SH-SY5Y (cell line): ENCODE data around the gene CABP4.

Experiments
- GATA2 ChIP-seq: IDR thresholded peaks from 2 replicates; pipeline ENCODE4 v1.6.1; 2011; ENCODE audit warnings: mild to moderate bottlenecking, low read depth, low read length
- GATA3 ChIP-seq: IDR thresholded peaks from 2 replicates; pipeline ENCODE4 v1.6.1; 2011; ENCODE audit warnings: low read depth, mild to moderate bottlenecking, low read length, moderate library complexity

The CABP4 gene

GRCh38 chr11:67413266-67413849 is 41.8 kb upstream of the CABP4 start:
- TF ChIP-seq GATA2 (no peak), GATA3 (no peak)

DNA sequence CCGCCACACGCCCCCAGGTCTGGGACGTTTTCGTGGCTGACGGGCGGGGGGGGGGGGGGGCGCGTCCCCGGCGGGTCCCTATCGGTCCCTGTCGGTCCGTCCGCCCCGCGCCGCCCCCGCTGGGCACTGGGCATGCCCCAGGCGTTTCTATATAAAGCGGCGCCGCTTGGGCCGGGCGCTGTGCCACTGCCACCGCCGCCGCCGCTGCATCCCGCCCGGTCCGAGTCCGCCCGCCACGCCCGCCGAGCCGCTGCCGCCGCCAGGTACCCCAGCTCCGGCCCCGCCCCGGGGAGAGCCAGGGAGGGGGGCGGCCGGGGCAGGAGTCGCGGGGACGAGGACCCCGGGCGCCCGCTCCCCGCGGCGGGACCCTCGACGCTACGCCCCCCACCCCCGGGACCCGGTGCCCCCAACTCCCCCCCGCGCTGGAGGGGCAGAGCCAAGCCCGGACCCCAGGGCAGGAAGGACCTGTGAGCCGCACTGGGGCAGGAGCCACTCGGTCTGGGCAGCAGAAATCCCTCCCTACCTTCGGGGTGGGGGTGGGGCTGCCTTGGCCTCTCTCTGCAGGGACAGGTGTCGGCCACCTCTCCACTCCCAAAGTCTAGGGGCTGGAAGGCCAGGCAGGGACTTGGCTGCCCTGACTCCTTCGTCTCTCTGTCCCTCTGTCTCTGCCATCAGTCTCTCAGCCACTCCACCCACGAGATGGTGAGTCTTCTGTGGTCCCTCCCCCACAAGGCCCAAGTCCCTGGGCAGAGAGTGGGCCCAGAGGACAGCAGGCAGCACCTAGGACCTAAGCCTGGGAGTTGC is 39.5 kb upstream of the CABP4 start, which contains the start of gene CARNS1:
TSS of gene CARNS1 (plus strand) at position 178 of the 804 bp plus-strand sequence. CDS start at position 700, 522 bp downstream.
- TF ChIP-seq GATA2 (no peak), GATA3 (no peak)

- TF ChIP-seq GATA3 = no peak
- no peak for TF ChIP-seq GATA2
Measured at GRCh38 chr11:67416416-67417335, 38.5 kb upstream of the CABP4 start.

GRCh38 chr11:67417425-67417824 is 37.7 kb upstream of the CABP4 start:
- TF ChIP-seq GATA3 = no peak

- TF ChIP-seq GATA2 = no peak
- TF ChIP-seq GATA3 = no peak
Measured at GRCh38 chr11:67418476-67419281, 36.5 kb upstream of the CABP4 start.

- no peak for TF ChIP-seq GATA2
- TF ChIP-seq GATA3 = no peak
Measured at GRCh38 chr11:67419325-67420049, 35.7 kb upstream of the CABP4 start.

DNA sequence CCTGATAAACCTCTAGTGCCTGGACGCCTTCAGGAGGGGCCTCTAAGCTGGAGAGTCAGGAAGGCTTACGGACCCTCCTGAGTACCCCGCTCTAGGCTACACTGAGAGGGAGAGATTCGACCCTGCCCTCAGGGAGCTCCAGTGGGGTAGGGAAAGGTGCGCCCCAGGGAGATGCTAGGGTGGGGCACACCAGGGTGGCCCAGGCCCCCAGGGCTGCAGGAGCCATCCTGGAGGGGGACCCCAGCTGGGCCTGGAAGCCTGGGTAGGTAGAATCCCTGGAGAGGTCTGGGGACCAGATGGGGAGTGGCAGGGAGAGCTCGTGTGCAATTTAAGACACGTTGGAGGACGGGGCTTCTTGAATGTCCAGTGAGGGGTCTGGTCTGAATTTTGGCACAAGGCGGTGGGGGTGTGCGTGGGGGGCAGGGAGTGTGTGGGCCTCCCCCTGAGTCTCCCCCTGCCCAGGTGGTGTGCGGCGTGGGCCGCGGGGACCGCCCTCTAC is 35.0 kb upstream of the CABP4 start:
- TF ChIP-seq GATA2 = no peak
- TF ChIP-seq GATA3 = no peak

- no peak for TF ChIP-seq GATA3
- no peak for TF ChIP-seq GATA2
Measured at GRCh38 chr11:67420646-67421429, 34.3 kb upstream of the CABP4 start.

DNA sequence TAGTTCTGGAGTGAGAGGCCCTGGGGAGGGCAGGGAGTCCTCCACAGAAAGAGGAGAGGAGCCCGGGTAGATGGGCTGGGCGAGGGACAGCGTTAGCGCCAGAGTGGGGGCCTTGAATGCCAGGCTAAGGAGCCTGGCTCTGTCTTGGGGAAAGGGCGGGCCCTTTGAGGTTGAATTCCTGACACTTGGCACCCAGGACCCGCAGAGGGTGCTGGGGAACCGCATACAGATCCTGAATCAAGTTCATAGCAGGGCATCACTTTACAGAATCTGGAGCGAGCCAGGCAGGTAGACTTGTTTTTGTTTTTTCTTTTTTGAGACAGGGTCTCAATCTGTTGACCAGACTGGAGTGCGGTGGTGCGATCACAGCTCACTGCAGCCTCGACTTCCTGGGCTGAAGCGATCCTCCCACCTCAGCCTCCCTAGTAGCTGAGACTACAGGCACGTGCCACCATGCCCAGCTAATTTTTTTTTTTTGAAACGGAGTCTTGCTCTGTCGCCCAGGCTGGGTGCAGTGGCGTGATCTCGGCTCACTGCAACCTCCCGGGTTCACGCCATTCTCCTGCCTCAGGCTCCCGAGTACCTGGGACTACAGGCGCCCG is 33.6 kb upstream of the CABP4 start:
- no peak for TF ChIP-seq GATA3
- no peak for TF ChIP-seq GATA2

DNA sequence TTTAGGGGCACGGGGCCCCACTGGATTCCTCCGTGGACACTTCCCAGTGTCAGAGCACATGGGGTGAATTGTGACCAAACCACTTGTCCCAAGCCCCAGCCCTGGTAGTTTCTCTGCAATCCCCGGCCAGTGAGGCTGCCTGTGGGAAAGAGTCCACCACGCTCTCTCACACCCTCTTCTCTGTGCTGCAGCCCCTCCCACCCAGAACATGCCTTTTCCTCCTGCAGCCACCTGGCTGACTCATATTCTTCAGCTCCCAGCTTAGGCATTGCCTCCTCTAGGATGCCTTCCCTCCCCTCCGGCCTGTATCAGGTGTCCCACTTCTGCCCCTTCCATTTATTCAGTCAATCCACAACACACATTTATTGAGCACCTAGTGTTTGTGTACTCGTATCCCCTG is 32.3 kb upstream of the CABP4 start:
- no peak for TF ChIP-seq GATA2
- no peak for TF ChIP-seq GATA3

GRCh38 chr11:67423466-67423865 is 31.7 kb upstream of the CABP4 start:
- TF ChIP-seq GATA3 (no peak), GATA2 (no peak)
